NCI-H146 treated with DMSO at 0.1 percent for 48 hours (cell line): Measurements from ENCODE around the gene HPSE2.

Source experiments
- DNase-seq: peaks from one replicate; lab custom pipeline; 2025; ENCODE audit not compliant: unreplicated experiment; lab: John Stamatoyannopoulos, UW

The HPSE2 gene

GRCh38 chr10:98696516-98696915, 539.1 kb downstream of the HPSE2 start:
- no peak for DNase-seq

GRCh38 chr10:98694883-98695282, 540.8 kb downstream of the HPSE2 start:
- no peak for DNase-seq

- no peak for DNase-seq
Measured at GRCh38 chr10:98694014-98694413, 541.6 kb downstream of the HPSE2 start.

GRCh38 chr10:98687685-98688084, 548.0 kb downstream of the HPSE2 start:
- no peak for DNase-seq

- no peak for DNase-seq
Measured at GRCh38 chr10:98684019-98684899, 551.4 kb downstream of the HPSE2 start.

GRCh38 chr10:98676895-98677294, 558.8 kb downstream of the HPSE2 start:
- DNase-seq: no peak

- no peak for DNase-seq
Measured at GRCh38 chr10:98675902-98676301, 559.8 kb downstream of the HPSE2 start.

- DNase-seq: no peak
Measured at GRCh38 chr10:98673171-98673782, 562.4 kb downstream of the HPSE2 start.

- no peak for DNase-seq
Measured at GRCh38 chr10:98667081-98667480, 568.6 kb downstream of the HPSE2 start.

- no peak for DNase-seq
Measured at GRCh38 chr10:98666276-98666675, 569.4 kb downstream of the HPSE2 start.

GRCh38 chr10:98664329-98665042, 571.2 kb downstream of the HPSE2 start:
- DNase-seq: no peak

- no peak for DNase-seq
Measured at GRCh38 chr10:98659951-98660350, 575.7 kb downstream of the HPSE2 start.

GRCh38 chr10:98655492-98655891, 580.2 kb downstream of the HPSE2 start:
- no peak for DNase-seq

- DNase-seq: no peak
Measured at GRCh38 chr10:98649170-98649569, 586.5 kb downstream of the HPSE2 start.

GRCh38 chr10:98646998-98647917, 588.4 kb downstream of the HPSE2 start:
- DNase-seq: no peak

GRCh38 chr10:98644466-98644865, 591.2 kb downstream of the HPSE2 start:
- no peak for DNase-seq

GRCh38 chr10:98642281-98642680, 593.4 kb downstream of the HPSE2 start:
- DNase-seq: no peak

- DNase-seq: no peak
Measured at GRCh38 chr10:98638920-98639319, 596.7 kb downstream of the HPSE2 start.

GRCh38 chr10:98636921-98637329, 598.7 kb downstream of the HPSE2 start:
- DNase-seq: no peak

- DNase-seq: no peak
Measured at GRCh38 chr10:98632456-98633150, 603.0 kb downstream of the HPSE2 start.
